ENCODE data around the gene SLC47A2.

Gene SLC47A2

GRCh38 chr17:19642373-19642893 lies 74.0 kb downstream of the SLC47A2 start:
- no peak for DNase-seq

GRCh38 chr17:19641687-19642372 lies 74.6 kb downstream of the SLC47A2 start:
- no peak for DNase-seq

GRCh38 chr17:19631905-19632304 lies 84.5 kb downstream of the SLC47A2 start:
- no peak for DNase-seq

GRCh38 chr17:19630661-19631060 lies 85.7 kb downstream of the SLC47A2 start:
- DNase-seq: no peak

- DNase-seq: no peak
Measured at GRCh38 chr17:19630035-19630434, 86.3 kb downstream of the SLC47A2 start.

GRCh38 chr17:19629449-19629848 lies 86.9 kb downstream of the SLC47A2 start:
- no peak for DNase-seq
